Measurements from ENCODE around the gene ADSL. TPM values are rescaled to one million over a fixed set of nuclear protein-coding genes. Genes with fewer than 3 reads are reported as not detected.

The ADSL gene
- total and polyA plus RNA-seq, 2 experiments from 2014 or later, result 72.5 to 123 TPM

DNA sequence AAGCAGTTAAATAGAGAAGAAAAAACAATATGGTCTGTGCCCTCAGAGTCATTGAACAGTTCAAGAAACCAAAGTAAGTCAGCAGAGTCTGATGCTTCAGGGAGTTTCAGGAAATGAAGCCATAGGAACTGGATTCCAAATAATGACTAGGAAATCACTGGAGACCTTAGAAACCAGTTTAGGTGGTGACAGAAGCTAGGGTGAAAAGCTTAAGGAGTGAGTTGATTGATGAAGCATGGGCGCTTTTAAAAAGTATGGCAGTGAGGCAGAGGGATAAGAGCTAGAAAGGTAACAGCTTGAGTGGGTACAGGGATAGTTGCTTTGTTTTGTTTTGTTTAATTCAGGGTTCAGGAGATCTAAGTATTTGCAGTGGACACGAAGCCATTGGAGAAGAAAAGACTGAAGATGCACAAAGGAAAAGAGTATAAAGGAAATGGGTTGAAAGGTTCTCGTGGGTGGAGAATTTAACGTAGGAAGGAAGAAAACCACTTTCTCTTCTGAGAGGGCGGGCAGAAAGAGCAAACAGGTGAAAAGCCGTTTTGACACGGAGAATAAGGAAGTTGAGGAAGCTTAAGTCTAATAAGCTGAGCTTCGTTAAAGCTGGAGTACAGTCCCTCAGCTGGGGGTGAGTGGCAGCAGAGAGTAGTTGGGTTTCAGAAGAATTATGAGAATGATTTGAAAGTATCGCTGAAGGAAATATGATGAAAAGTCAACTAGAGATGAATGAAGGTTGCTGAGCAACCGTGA is 38.9 kb downstream of the ADSL start:
- H3K9me2 ChIP-seq (ENCODE audit: insufficient read depth), result no peaks in the 10 kb centered on the region
- no peaks in the 10 kb centered on the region for H3K9me3 ChIP-seq (ENCODE audit: low read depth)
- H3K4me3 ChIP-seq, result no peak overlapping the region
- TF ChIP-seq EZH2 (IDR thresholded peaks at IDR 0.05; ENCODE audit: insufficient read depth, poor library complexity, severe bottlenecking) (no peak), EZH2phosphoT487 (IDR thresholded peaks at IDR 0.05; ENCODE audit: insufficient read depth, low read depth) (no peak)
- no peaks in the 10 kb centered on the region; the same call in 1 of the 2 replicates for H4K20me1 ChIP-seq (ENCODE audit: insufficient read depth)
- H3K79me2 ChIP-seq (ENCODE audit: insufficient read depth), result peaks cover 92% of the 10 kb centered on the region
- in situ Hi-C loops (cut with MboI), result no loop called here
- H3K27me3 ChIP-seq (replicated peaks; ENCODE audit: insufficient read depth), result no peaks in the 10 kb centered on the region
- 84 to 87% methylated on average over 10 of the region's 10 CpGs for WGBS, 2 experiments (ENCODE audit: low coverage in 1 of 2, low lambda C conversion rate in 2 of 2, missing lambda C conversion rate in 2 of 2)
- no peak overlapping the region for H3K27ac ChIP-seq
- peaks cover 10% of the 10 kb centered on the region for H3K4me1 ChIP-seq (ENCODE audit: insufficient read depth)
- no peak for DNase-seq
- H3K36me3 ChIP-seq (ENCODE audit: low read depth), result no peaks in the 10 kb centered on the region
- H3K9ac ChIP-seq, result no peak overlapping the region
- H3F3A ChIP-seq (ENCODE audit: insufficient read depth), result 0 out of 2 replicates have a peak, but pooled peaks cover 3% of the 10 kb centered on the region
- H2AFZ ChIP-seq, result no peak overlapping the region
- no peak overlapping the region for H3K4me2 ChIP-seq (ENCODE audit: unreplicated experiment)

- Histone ChIP-seq H3K4me3 (no peak overlapping the region), H3K27ac (no peak overlapping the region), H3K9me2 (ENCODE audit: insufficient read depth) (no peaks in the 10 kb centered on the region), H3K4me1 (ENCODE audit: insufficient read depth) (peaks cover 10% of the 10 kb centered on the region), H4K20me1 (ENCODE audit: insufficient read depth) (no peaks in the 10 kb centered on the region; the same call in 1 of the 2 replicates), H3K9me3 (ENCODE audit: low read depth) (no peaks in the 10 kb centered on the region), H3K79me2 (ENCODE audit: insufficient read depth) (peaks cover 73% of the 10 kb centered on the region), H3K4me2 (ENCODE audit: unreplicated experiment) (no peak overlapping the region), H3F3A (ENCODE audit: insufficient read depth) (0 out of 2 replicates have a peak, but pooled peaks cover 10% of the 10 kb centered on the region), H3K9ac (no peak overlapping the region), H2AFZ (no peak overlapping the region), H3K27me3 (replicated peaks; ENCODE audit: insufficient read depth) (no peaks in the 10 kb centered on the region), H3K36me3 (ENCODE audit: low read depth) (no peaks in the 10 kb centered on the region)
- WGBS, 2 experiments (ENCODE audit: low coverage in 1 of 2, low lambda C conversion rate in 2 of 2, missing lambda C conversion rate in 2 of 2), result 88 to 90% methylated on average over 5 of the region's 5 CpGs
- in situ Hi-C loops (cut with MboI), result no loop called here
- DNase-seq, result no peak
- TF ChIP-seq EZH2 (IDR thresholded peaks at IDR 0.05; ENCODE audit: insufficient read depth, poor library complexity, severe bottlenecking), result no peak
- TF ChIP-seq EZH2phosphoT487 (IDR thresholded peaks at IDR 0.05; ENCODE audit: insufficient read depth, low read depth), result no peak
Measured at GRCh38 chr22:40387746-40388145, 41.4 kb downstream of the ADSL start.

GRCh38 chr22:40388231-40388630 is 41.9 kb downstream of the ADSL start:
- Histone ChIP-seq H2AFZ (no peak overlapping the region), H3K9ac (no peak overlapping the region), H3K4me1 (ENCODE audit: insufficient read depth) (peaks cover 10% of the 10 kb centered on the region), H3K9me3 (ENCODE audit: low read depth) (no peaks in the 10 kb centered on the region), H3K27ac (no peak overlapping the region), H3K79me2 (ENCODE audit: insufficient read depth) (peaks cover 68% of the 10 kb centered on the region), H3K9me2 (ENCODE audit: insufficient read depth) (no peaks in the 10 kb centered on the region), H4K20me1 (ENCODE audit: insufficient read depth) (no peaks in the 10 kb centered on the region; the same call in 1 of the 2 replicates), H3K27me3 (replicated peaks; ENCODE audit: insufficient read depth) (no peaks in the 10 kb centered on the region), H3K4me2 (ENCODE audit: unreplicated experiment) (no peak overlapping the region), H3K36me3 (ENCODE audit: low read depth) (no peaks in the 10 kb centered on the region), H3F3A (ENCODE audit: insufficient read depth) (0 out of 2 replicates have a peak, but pooled peaks cover 10% of the 10 kb centered on the region), H3K4me3 (no peak overlapping the region)
- 82 to 86% methylated on average over 4 of the region's 4 CpGs for WGBS, 2 experiments (ENCODE audit: low coverage in 1 of 2, low lambda C conversion rate in 2 of 2, missing lambda C conversion rate in 2 of 2)
- DNase-seq, result no peak
- TF ChIP-seq EZH2 (IDR thresholded peaks at IDR 0.05; ENCODE audit: insufficient read depth, poor library complexity, severe bottlenecking) (no peak), EZH2phosphoT487 (IDR thresholded peaks at IDR 0.05; ENCODE audit: insufficient read depth, low read depth) (no peak)
- in situ Hi-C loops (cut with MboI), result no loop called here

GRCh38 chr22:40391417-40391816 is 45.1 kb downstream of the ADSL start:
- in situ Hi-C loops (cut with MboI), result no loop called here
- no peak overlapping the region for H3K4me2 ChIP-seq (ENCODE audit: unreplicated experiment)

More at GRCh38 chr22:40391417-40391816, 45.1 kb downstream of the ADSL start:
- Histone ChIP-seq H3K4me1 (ENCODE audit: insufficient read depth) (no peaks in the 10 kb centered on the region), H3K9ac (no peak overlapping the region), H3K36me3 (ENCODE audit: low read depth) (peaks cover 7% of the 10 kb centered on the region; the same call in 1 of the 2 replicates), H3K9me3 (ENCODE audit: low read depth) (no peaks in the 10 kb centered on the region), H3F3A (ENCODE audit: insufficient read depth) (0 out of 2 replicates have a peak, but pooled peaks cover 8% of the 10 kb centered on the region), H3K27me3 (replicated peaks; ENCODE audit: insufficient read depth) (no peaks in the 10 kb centered on the region), H3K79me2 (ENCODE audit: insufficient read depth) (peaks cover 56% of the 10 kb centered on the region), H3K4me3 (no peak overlapping the region), H3K9me2 (ENCODE audit: insufficient read depth) (no peaks in the 10 kb centered on the region), H2AFZ (no peak overlapping the region), H4K20me1 (ENCODE audit: insufficient read depth) (no peaks in the 10 kb centered on the region), H3K27ac (no peak overlapping the region)
- WGBS, 2 experiments (ENCODE audit: low coverage in 1 of 2, low lambda C conversion rate in 2 of 2, missing lambda C conversion rate in 2 of 2), result 94% methylated on average over 2 of the region's 2 CpGs
- TF ChIP-seq EZH2 (IDR thresholded peaks at IDR 0.05; ENCODE audit: insufficient read depth, poor library complexity, severe bottlenecking) (no peak), EZH2phosphoT487 (IDR thresholded peaks at IDR 0.05; ENCODE audit: insufficient read depth, low read depth) (no peak)
- no peak for DNase-seq

All from GM23248 (cell line).